GM12878 (cell line): Measurements from ENCODE around the gene TLL2. TPM values are rescaled to one million over a fixed set of nuclear protein-coding genes. Genes with fewer than 3 reads are reported as not detected.
A peak's percentile ranks its signal among the peaks of the same experiment; 100 is the strongest.

ENCODE experiments used
- ATAC-seq: fragments of 200-7000 bp; cut with Tn5 transposase; 3 replicates; pipeline ENCODE4 v1.9.1; 2020; ENCODE audit warnings: mild to moderate bottlenecking, moderate library complexity
- BruUV-seq: library from RNA; stranded (reverse); fragments of 400-500 nt; replicated peaks from 2 replicates; lab custom pipeline; 2021; lab: Mats Ljungman, UMichigan
- CTCF ChIA-PET: fragments of 300-600 bp; sonication (Branson Sonifier 250); formaldehyde crosslinking; extraction: SDS; loops from one replicate; lab custom pipeline; 2021; ENCODE audit warnings: inconsistent platforms; lab: Yijun Ruan, JAX
- POLR2A ChIA-PET: fragments of 350-600 bp; formaldehyde crosslinking; extraction: SDS; loops from one replicate; lab custom pipeline; 2021; ENCODE audit warnings: inconsistent platforms; lab: Charles Lee
- RAD21 ChIA-PET: fragments of 300-600 bp; sonication (Branson Sonifier 250); formaldehyde crosslinking; loops from one replicate; lab custom pipeline; 2023; ENCODE audit warnings: antibody characterized with exemption; ENCODE audit not compliant: unreplicated experiment; lab: Charles Lee
- SMC1A ChIA-PET: fragments of 300-600 bp; sonication (Branson Sonifier 250); formaldehyde crosslinking; loops from one replicate; lab custom pipeline; 2023; ENCODE audit not compliant: unreplicated experiment, uncharacterized antibody; lab: Charles Lee
- DNase-seq: peaks from one replicate; pipeline ENCODE4 v3.0.0-alpha.2; 2011; ENCODE audit warnings: low read depth, low spot score
- FAIRE-seq: peaks from 3 replicates; lab custom pipeline; 2011; peaks lifted over from hg19 to GRCh38; lab: Jason Lieb, UNC
- H2AFZ ChIP-seq: 2 replicates; pipeline ENCODE4 v1.6.0; 2011; ENCODE audit warnings: low read depth, low read length, control low read depth; ENCODE audit not compliant: control insufficient read depth
- H3K27ac ChIP-seq: 2 replicates; pipeline ENCODE4 v1.5.1; 2011; ENCODE audit warnings: control low read depth; ENCODE audit not compliant: control insufficient read depth, insufficient read depth
- H3K27me3 ChIP-seq, 2 experiments: replicated peaks in 1 of 2; 2 replicates each; pipeline versions ENCODE4 v1.6.0 to v1.6.1; 2011; ENCODE audit warnings: low read length in 1 of 2; ENCODE audit not compliant: control insufficient read depth in 2 of 2, insufficient read depth in 2 of 2
- H3K36me3 ChIP-seq, 2 experiments: 2 replicates each; pipeline ENCODE4 v1.5.1; 2011; ENCODE audit warnings: low read length in 1 of 2; ENCODE audit not compliant: control insufficient read depth in 2 of 2, insufficient read depth in 2 of 2
- H3K4me1 ChIP-seq: 2 replicates; pipeline ENCODE4 v1.6.1; 2011; ENCODE audit warnings: mild to moderate bottlenecking, low read length, moderate library complexity, mixed read lengths; ENCODE audit not compliant: control insufficient read depth, insufficient read depth
- H3K4me2 ChIP-seq: 2 replicates; pipeline ENCODE4 v1.6.0; 2011; ENCODE audit warnings: control low read depth; ENCODE audit not compliant: control insufficient read depth, insufficient read depth
- H3K4me3 ChIP-seq: fragments of 200-600 bp; sonication (generic); 2 replicates; pipeline ENCODE4 v1.5.1; 2016
- H3K79me2 ChIP-seq: 2 replicates; pipeline ENCODE4 v1.6.0; 2011; ENCODE audit warnings: low read length; ENCODE audit not compliant: control insufficient read depth, insufficient read depth
- H3K9ac ChIP-seq: 2 replicates; pipeline ENCODE4 v1.8.0; 2011; ENCODE audit warnings: low read length, control low read depth, mixed read lengths; ENCODE audit not compliant: control insufficient read depth, insufficient read depth
- H3K9me3 ChIP-seq: replicated peaks from 3 replicates; pipeline ENCODE4 v1.5.1; 2011; ENCODE audit warnings: mild to moderate bottlenecking, low read length; ENCODE audit not compliant: control insufficient read depth, insufficient read depth
- H4K20me1 ChIP-seq: 2 replicates; pipeline ENCODE4 v1.6.0; 2011; ENCODE audit not compliant: control insufficient read depth, insufficient read depth
- ASH2L ChIP-seq: fragments of 300-600, 200-600 bp; sonication (generic); IDR thresholded peaks from 2 replicates; pipeline ENCODE4 v1.6.1; 2017; ENCODE audit warnings: low read depth, mild to moderate bottlenecking, borderline replicate concordance
- BCL3 ChIP-seq: IDR thresholded peaks from 2 replicates; pipeline ENCODE4 v1.6.1; 2011; ENCODE audit warnings: borderline replicate concordance, low read depth, mild to moderate bottlenecking, moderate library complexity, low read length; ENCODE audit not compliant: insufficient read depth, poor library complexity, severe bottlenecking
- CREM ChIP-seq: IDR thresholded peaks from 2 replicates; pipeline ENCODE4 v1.6.1; 2014; ENCODE audit warnings: antibody characterized with exemption, low read depth
- EP300 ChIP-seq, 2 experiments: fragments of 150-350 bp in 1 of 2; IDR thresholded peaks; 2 replicates each; pipeline ENCODE4 v1.6.1; 2011 to 2012; ENCODE audit warnings: low read depth in 2 of 2, low read length in 2 of 2, borderline replicate concordance in 1 of 2, improper control_type of control experiment in 1 of 2, inconsistent platforms in 1 of 2; ENCODE audit not compliant: control insufficient read depth in 1 of 2
- GABPA ChIP-seq: IDR thresholded peaks from 2 replicates; pipeline ENCODE4 v1.6.1; 2014; ENCODE audit warnings: antibody characterized with exemption, low read depth, mild to moderate bottlenecking, inconsistent platforms
- HCFC1 ChIP-seq: fragments of 150-350 bp; IDR thresholded peaks from 2 replicates; pipeline ENCODE4 v1.6.1; 2014; ENCODE audit warnings: low read length
- HDAC2 ChIP-seq: fragments of 200-600 bp; sonication (generic); IDR thresholded peaks from 2 replicates; pipeline ENCODE4 v1.6.1; 2017
- IKZF2 ChIP-seq, 2 experiments: fragments of 450-650 bp; IDR thresholded peaks; 2 replicates each; pipeline ENCODE4 v1.6.1; 2017; ENCODE audit warnings: mild to moderate bottlenecking in 2 of 2, moderate library complexity in 2 of 2
- JUNB ChIP-seq: IDR thresholded peaks from 2 replicates; pipeline ENCODE4 v1.6.1; 2016; ENCODE audit warnings: antibody characterized with exemption, mild to moderate bottlenecking
- JUND ChIP-seq: IDR thresholded peaks from 2 replicates; pipeline ENCODE4 v1.6.1; 2012; ENCODE audit warnings: low read depth, mild to moderate bottlenecking, low read length, improper control_type of control experiment, moderate library complexity
- LARP7 ChIP-seq: fragments of 450-650 bp; IDR thresholded peaks from 2 replicates; pipeline ENCODE4 v1.6.1; 2017; ENCODE audit warnings: mild to moderate bottlenecking
- MEF2A ChIP-seq: IDR thresholded peaks from 2 replicates; pipeline ENCODE4 v1.6.1; 2011; ENCODE audit warnings: low read depth, mild to moderate bottlenecking, low read length, moderate library complexity; ENCODE audit not compliant: insufficient read depth
- NFIC ChIP-seq: IDR thresholded peaks from 2 replicates; pipeline ENCODE4 v1.6.1; 2012; ENCODE audit warnings: low read depth, mild to moderate bottlenecking, inconsistent platforms, low read length, moderate library complexity
- NR2F1 ChIP-seq: fragments of 450-650 bp; conservative IDR thresholded peaks from 2 replicates; pipeline ENCODE4 v1.6.1; 2017; ENCODE audit warnings: mild to moderate bottlenecking
- RB1 ChIP-seq: fragments of 450-650 bp; formaldehyde crosslinking; IDR thresholded peaks from 2 replicates; pipeline ENCODE4 v1.6.1; 2017; ENCODE audit warnings: mild to moderate bottlenecking, borderline replicate concordance
- RUNX3 ChIP-seq: IDR thresholded peaks from 2 replicates; pipeline ENCODE4 v1.6.1; 2012; ENCODE audit warnings: low read length, inconsistent platforms
- STAT1 ChIP-seq: fragments of 450-650 bp; conservative IDR thresholded peaks from 2 replicates; pipeline ENCODE4 v1.6.1; 2014; ENCODE audit warnings: antibody characterized with exemption, mild to moderate bottlenecking
- SUZ12 ChIP-seq: fragments of 200-600 bp; sonication (generic); IDR thresholded peaks from one replicate; pipeline ENCODE4 v1.6.1; 2018; ENCODE audit warnings: antibody characterized with exemption, mild to moderate bottlenecking; ENCODE audit not compliant: unreplicated experiment
- ZNF24 ChIP-seq: fragments of 450-650 bp; IDR thresholded peaks from 2 replicates; pipeline ENCODE4 v1.6.1; 2017; ENCODE audit warnings: antibody characterized with exemption, mild to moderate bottlenecking
- WGBS: methylation state at CpG from one replicate; pipeline ENCODE4 v1.1.6; 2016; ENCODE audit warnings: low lambda C conversion rate; ENCODE audit not compliant: insufficient replicate concordance, insufficient coverage; ENCODE audit errors: missing lambda C conversion rate; 5-methylcytosine and 5-hydroxymethylcytosine counted together
- in situ Hi-C: fragments of 300-500 bp; cut with MboI; formaldehyde crosslinking; loops from 9 replicates; pipeline ENCODE4 v1.14.3; 2018; ENCODE audit warnings: mixed read lengths
- intact Hi-C: fragments of 100-400 bp; cut with micrococcal nuclease; formaldehyde crosslinking; loops from one replicate; pipeline ENCODE4 v1.14.2; 2022; ENCODE audit not compliant: unreplicated experiment
- polyA plus RNA-seq, 11 experiments: library from polyadenylated mRNA; depleted of rRNA in 4 of 11; unstranded in 6 of 11; stranded (reverse) in 5 of 11; fragments of >200 nt; fragmentation: Nextera tagmentation in 4 of 11; fragmentation: Illumina TruSeq in 1 of 11; extraction: Ambion mirVana in 4 of 11; extraction: Trizol in 1 of 11; gene quantifications; 1 replicate in 1 of 11; 2 replicates in 10 of 11; pipeline versions ENCODE4 v1.2.1 to v1.2.3, GENCODE V29; 2011 to 2016; ENCODE audit warnings: inconsistent platforms in 2 of 11, missing spikeins in 2 of 11, low read depth in 1 of 11
- total RNA-seq, 4 experiments: library from RNA; depleted of rRNA in 3 of 4; stranded (reverse); fragments of >200 nt in 3 of 4; fragmentation: Illumina TruSeq in 1 of 4; extraction: Trizol in 1 of 4; gene quantifications; 2 replicates each; pipeline versions ENCODE4 v1.2.1 to v1.2.3, GENCODE V29; 2013 to 2021
- TF ChIP-seq, protein P1 (sequence below): IDR thresholded peaks from 2 replicates; pipeline ENCODE4 v1.6.1; 2012; ENCODE audit warnings: low read length, inconsistent platforms
- TF ChIP-seq, protein P2 (sequence below): IDR thresholded peaks from 2 replicates; pipeline ENCODE4 v1.6.1; 2012; ENCODE audit warnings: low read depth, low read length, improper control_type of control experiment

Gene TLL2
- total and polyA plus RNA-seq, 10 of the 15 experiments (the other 5 are each of a cell fraction or from before 2014, with no cell fraction given), result 0.02 to 2.1 (median 0.52) TPM

DNA sequence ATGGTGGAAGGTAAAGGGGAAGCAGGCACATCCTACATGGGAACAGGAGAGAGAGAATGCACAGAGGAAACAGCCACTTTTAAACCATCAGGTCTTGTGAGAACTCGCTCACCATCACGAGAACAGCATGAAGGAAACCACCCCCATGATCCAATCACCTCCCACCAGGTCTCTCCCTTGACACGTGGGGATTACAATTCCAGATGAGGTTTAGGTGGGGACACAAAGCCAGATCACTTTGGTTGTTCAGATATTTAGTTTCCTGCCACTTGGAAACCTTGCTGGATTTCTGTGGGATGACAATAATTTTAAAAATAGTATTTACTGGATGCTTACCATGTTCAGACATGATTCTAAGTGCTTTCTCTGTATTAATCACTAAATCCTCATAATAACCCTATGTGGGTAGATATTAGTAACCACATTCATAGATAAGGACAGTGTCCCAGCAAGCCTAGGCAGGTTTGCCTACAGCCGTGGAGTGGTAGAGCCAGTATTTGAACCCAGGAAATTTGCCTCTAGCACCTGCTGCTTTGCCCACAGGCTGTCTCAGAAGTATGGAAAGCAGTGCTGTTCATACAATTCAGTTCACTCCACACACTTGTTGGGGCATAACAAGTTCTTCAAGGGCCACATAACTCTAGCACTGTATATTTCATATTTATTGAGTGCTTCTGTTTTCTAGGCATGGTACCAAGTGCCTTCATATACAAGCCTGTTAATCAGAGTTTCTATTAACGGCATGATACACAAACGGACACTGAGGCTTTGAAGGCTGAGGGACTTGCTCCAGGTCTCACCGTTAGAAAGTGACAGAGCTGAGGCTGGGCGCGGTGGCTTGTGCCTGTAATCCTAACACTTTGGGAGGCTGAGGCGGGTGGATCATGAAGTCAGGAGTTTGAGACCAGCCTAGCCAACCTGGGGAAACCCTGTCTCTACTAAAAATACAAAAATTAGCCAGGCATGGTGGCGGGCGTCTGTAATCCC, 8.3 kb downstream of the TLL2 start:
- Histone ChIP-seq H4K20me1 (no peaks in the 10 kb centered on the region), H3K4me3 (no peak overlapping the region), H3K4me1 (peaks cover 4% of the 10 kb centered on the region; the same call in 1 of the 2 replicates), H3K27me3 (no peaks in the 10 kb centered on the region), H2AFZ (peak overlapping the region; percentile 24; the same call in 1 of the 2 replicates), H3K27ac (no peak overlapping the region), H3K79me2 (no peaks in the 10 kb centered on the region), H3K9ac (no peak overlapping the region), H3K4me2 (no peak overlapping the region), H3K36me3 (no peaks in the 10 kb centered on the region), H3K9me3 (no peaks in the 10 kb centered on the region)
- whole genome bisulfite sequencing, result 37% methylated on average over 10 of the region's 12 CpGs
- ChIA-PET SMC1A (interaction anchor here (1.0 kb wide), 1 partner anchor 110 kb away, joined by 3 read pairs; no protein-coding TSS in a partner anchor), CTCF (interaction anchor here (0.8 to 1.1 kb wide), 2 partner anchors 11 to 520 kb away, joined by 3 to 4 read pairs; no protein-coding TSS in a partner anchor), POLR2A (no interaction called here), RAD21 (no interaction called here)
- no TSS peak for BruUV-seq
- in situ Hi-C loops (no loop called here), intact Hi-C loops (no loop called here)
- FAIRE-seq, result no peak
- peak; percentile 58 for ATAC-seq
- no peak for DNase-seq
- TF ChIP-seq MEF2A (peak; percentile 50; the same call in 1 of the 2 replicates), ZNF24 (no peak), NFIC (peak; percentile 79; the same call in 1 of the 2 replicates), CREM (0 out of 2 replicates have a peak, but pooled peaks have one; percentile 23), STAT1 (no peak), JUNB (peak; percentile 57), HDAC2 (no peak), JUND (no peak), HCFC1 (no peak), LARP7 (no peak), ASH2L (no peak), BCL3 (no peak), NR2F1 (no peak), RUNX3 (peak; percentile 83), SUZ12 (no peak), GABPA (no peak), RB1 (no peak), EP300 (IDR thresholded peaks at IDR 0.05; ENCODE audit: borderline replicate concordance in 1 of 2, control insufficient read depth in 1 of 2, low read depth in 2 of 2, low read length in 2 of 2) (no peak), IKZF2 (IDR thresholded peaks at IDR 0.05) (peak in 1 of 2 experiments; percentile 19; a peak in 1 of 4 replicates)
- TF ChIP-seq, protein P1, sequence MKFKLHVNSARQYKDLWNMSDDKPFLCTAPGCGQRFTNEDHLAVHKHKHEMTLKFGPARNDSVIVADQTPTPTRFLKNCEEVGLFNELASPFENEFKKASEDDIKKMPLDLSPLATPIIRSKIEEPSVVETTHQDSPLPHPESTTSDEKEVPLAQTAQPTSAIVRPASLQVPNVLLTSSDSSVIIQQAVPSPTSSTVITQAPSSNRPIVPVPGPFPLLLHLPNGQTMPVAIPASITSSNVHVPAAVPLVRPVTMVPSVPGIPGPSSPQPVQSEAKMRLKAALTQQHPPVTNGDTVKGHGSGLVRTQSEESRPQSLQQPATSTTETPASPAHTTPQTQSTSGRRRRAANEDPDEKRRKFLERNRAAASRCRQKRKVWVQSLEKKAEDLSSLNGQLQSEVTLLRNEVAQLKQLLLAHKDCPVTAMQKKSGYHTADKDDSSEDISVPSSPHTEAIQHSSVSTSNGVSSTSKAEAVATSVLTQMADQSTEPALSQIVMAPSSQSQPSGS, result 0 out of 2 replicates have a peak, but pooled peaks have one; percentile 32
- TF ChIP-seq, protein P2, sequence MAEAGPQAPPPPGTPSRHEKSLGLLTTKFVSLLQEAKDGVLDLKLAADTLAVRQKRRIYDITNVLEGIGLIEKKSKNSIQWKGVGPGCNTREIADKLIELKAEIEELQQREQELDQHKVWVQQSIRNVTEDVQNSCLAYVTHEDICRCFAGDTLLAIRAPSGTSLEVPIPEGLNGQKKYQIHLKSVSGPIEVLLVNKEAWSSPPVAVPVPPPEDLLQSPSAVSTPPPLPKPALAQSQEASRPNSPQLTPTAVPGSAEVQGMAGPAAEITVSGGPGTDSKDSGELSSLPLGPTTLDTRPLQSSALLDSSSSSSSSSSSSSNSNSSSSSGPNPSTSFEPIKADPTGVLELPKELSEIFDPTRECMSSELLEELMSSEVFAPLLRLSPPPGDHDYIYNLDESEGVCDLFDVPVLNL, result no peak
